H1 (cell line): ENCODE measurements around the gene SRGAP3. TPM values are rescaled to one million over a fixed set of nuclear protein-coding genes. Genes with fewer than 3 reads are reported as not detected.
A peak's percentile ranks its signal among the peaks of the same experiment; 100 is the strongest.

ENCODE experiments used
- CTCF ChIA-PET: fragments of 300-600 bp; sonication (Branson Sonifier 250); formaldehyde crosslinking; loops from one replicate; lab custom pipeline; 2021; ENCODE audit not compliant: partially characterized antibody; lab: Charles Lee
- POLR2A ChIA-PET: fragments of 300-600 bp; sonication (Branson Sonifier 250); formaldehyde crosslinking; loops from one replicate; lab custom pipeline; 2021; ENCODE audit warnings: inconsistent platforms; ENCODE audit not compliant: partially characterized antibody; lab: Charles Lee
- DNase-seq, 2 experiments: peaks; one replicate each; pipeline versions ENCODE4 v3.0.0 to v3.0.0-alpha.2; 2010 to 2022; ENCODE audit warnings: low spot score in 2 of 2, low read depth in 1 of 2, mixed read lengths in 1 of 2
- FAIRE-seq: peaks from 2 replicates; lab custom pipeline; 2011; peaks lifted over from hg19 to GRCh38; lab: Jason Lieb, UNC
- H2AFZ ChIP-seq: 2 replicates; pipeline ENCODE4 v1.8.1; 2012; ENCODE audit warnings: low read length, inconsistent platforms
- H2AK5ac ChIP-seq: 2 replicates; pipeline ENCODE4 v1.6.1; 2013; ENCODE audit warnings: low read depth, low read length
- H2BK120ac ChIP-seq: replicated peaks from 2 replicates; pipeline ENCODE3; 2013; ENCODE audit warnings: low read depth, low read length, inconsistent platforms
- H2BK12ac ChIP-seq: 2 replicates; pipeline ENCODE4 v1.6.1; 2013; ENCODE audit warnings: low read depth, low read length
- H2BK15ac ChIP-seq: 2 replicates; pipeline ENCODE4 v1.6.1; 2013; ENCODE audit warnings: low read length
- H2BK20ac ChIP-seq: 2 replicates; pipeline ENCODE4 v1.6.1; 2013; ENCODE audit warnings: low read length
- H2BK5ac ChIP-seq: 2 replicates; pipeline ENCODE4 v1.6.1; 2013; ENCODE audit warnings: low read depth, low read length
- H3K14ac ChIP-seq: 2 replicates; pipeline ENCODE4 v1.6.1; 2013; ENCODE audit warnings: inconsistent platforms; ENCODE audit not compliant: insufficient read length
- H3K18ac ChIP-seq: 2 replicates; pipeline ENCODE4 v1.6.1; 2013; ENCODE audit warnings: low read length; ENCODE audit errors: extremely low read depth
- H3K23ac ChIP-seq: 2 replicates; pipeline ENCODE4 v1.6.1; 2013; ENCODE audit warnings: inconsistent platforms; ENCODE audit not compliant: insufficient read length
- H3K23me2 ChIP-seq: 2 replicates; pipeline ENCODE4 v1.6.1; 2013; ENCODE audit warnings: low read depth, low read length
- H3K27ac ChIP-seq: 2 replicates; pipeline ENCODE4 v1.6.1; 2011; ENCODE audit warnings: low read depth, low read length, inconsistent platforms
- H3K27me3 ChIP-seq, 4 experiments: replicated peaks in 1 of 4; 1 replicate in 1 of 4; 2 replicates in 3 of 4; pipeline versions ENCODE4 v1.6.1 to v1.8.1; 2011 to 2013; ENCODE audit warnings: low read length in 3 of 4, mild to moderate bottlenecking in 3 of 4, inconsistent platforms in 2 of 4, mixed read lengths in 2 of 4, moderate library complexity in 1 of 4; ENCODE audit not compliant: control insufficient read depth in 3 of 4, insufficient read depth in 3 of 4; ENCODE audit errors: extremely low read depth in 1 of 4
- H3K36me3 ChIP-seq, 4 experiments: 2 replicates each; pipeline versions ENCODE4 v1.6.1 to v1.8.1; 2011 to 2013; ENCODE audit warnings: mild to moderate bottlenecking in 4 of 4, low read length in 3 of 4, moderate library complexity in 2 of 4, control low read depth in 1 of 4, inconsistent platforms in 1 of 4; ENCODE audit not compliant: insufficient read depth in 4 of 4, control insufficient read depth in 2 of 4
- H3K4ac ChIP-seq: replicated peaks from 2 replicates; pipeline ENCODE3; 2013; ENCODE audit warnings: low read length, low read depth, mixed read lengths, inconsistent platforms; ENCODE audit not compliant: insufficient read length
- H3K4me1 ChIP-seq, 4 experiments: replicated peaks in 1 of 4; 1 replicate in 1 of 4; 2 replicates in 3 of 4; pipeline versions ENCODE4 v1.6.1 to v1.8.1; 2011 to 2013; ENCODE audit warnings: low read length in 3 of 4, inconsistent platforms in 2 of 4, mixed read lengths in 1 of 4; ENCODE audit not compliant: insufficient read depth in 4 of 4, control insufficient read depth in 3 of 4
- H3K4me2 ChIP-seq, 2 experiments: 2 replicates each; pipeline versions ENCODE4 v1.6.1 to v1.8.1; 2011 to 2013; ENCODE audit warnings: low read depth in 2 of 2, low read length in 2 of 2, control low read depth in 1 of 2, inconsistent platforms in 1 of 2, mild to moderate bottlenecking in 1 of 2; ENCODE audit not compliant: insufficient read depth in 1 of 2
- H3K4me3 ChIP-seq, 4 experiments: fragments of 200-600, 300-600 bp in 1 of 4; sonication (generic), shearing (Covaris generic), sonication (Bioruptor Twin) in 1 of 4; 2 replicates each; pipeline versions ENCODE4 v1.5.1 to v1.8.1; 2011 to 2016; ENCODE audit warnings: low read length in 4 of 4, low read depth in 3 of 4, control low read depth in 2 of 4, inconsistent platforms in 2 of 4, mild to moderate bottlenecking in 2 of 4, mixed read lengths in 1 of 4, moderate library complexity in 1 of 4; ENCODE audit not compliant: insufficient read depth in 2 of 4; ENCODE audit errors: extremely low read depth in 1 of 4
- H3K56ac ChIP-seq: replicated peaks from 2 replicates; pipeline ENCODE3; 2013; ENCODE audit warnings: low read depth, mild to moderate bottlenecking, mixed read lengths, low read length, inconsistent platforms; ENCODE audit not compliant: insufficient read length
- H3K79me1 ChIP-seq: 2 replicates; pipeline ENCODE4 v1.6.1; 2013; ENCODE audit warnings: low read depth, low read length, control low read depth
- H3K79me2 ChIP-seq, 2 experiments: 2 replicates each; pipeline versions ENCODE4 v1.6.1 to v1.8.1; 2012 to 2013; ENCODE audit warnings: low read length in 2 of 2, mild to moderate bottlenecking in 2 of 2, inconsistent platforms in 1 of 2; ENCODE audit not compliant: insufficient read depth in 2 of 2, control insufficient read depth in 1 of 2
- H3K9ac ChIP-seq, 4 experiments: replicated peaks in 1 of 4; 1 replicate in 1 of 4; 2 replicates in 3 of 4; pipeline versions ENCODE4 v1.6.1 to v1.8.1; 2011 to 2013; ENCODE audit warnings: low read depth in 3 of 4, low read length in 3 of 4, control low read depth in 2 of 4, mild to moderate bottlenecking in 2 of 4, moderate library complexity in 2 of 4, inconsistent platforms in 1 of 4; ENCODE audit errors: extremely low read depth in 1 of 4
- H3K9me3 ChIP-seq, 2 experiments: 2 replicates each; pipeline versions ENCODE4 v1.6.1 to v1.8.1; 2012 to 2013; ENCODE audit warnings: mild to moderate bottlenecking in 2 of 2, moderate library complexity in 2 of 2, control low read depth in 1 of 2, inconsistent platforms in 1 of 2, low read depth in 1 of 2, low read length in 1 of 2, mixed read lengths in 1 of 2; ENCODE audit not compliant: insufficient read depth in 2 of 2
- H4K20me1 ChIP-seq, 2 experiments: replicated peaks in 1 of 2; 2 replicates each; pipeline versions ENCODE3 to v1.8.1; 2011 to 2013; ENCODE audit warnings: inconsistent platforms in 2 of 2, low read length in 2 of 2, mild to moderate bottlenecking in 1 of 2; ENCODE audit not compliant: insufficient read depth in 2 of 2, control insufficient read depth in 1 of 2
- H4K5ac ChIP-seq: 2 replicates; pipeline ENCODE4 v1.6.1; 2013; ENCODE audit warnings: low read length, low read depth, mixed read lengths, inconsistent platforms; ENCODE audit not compliant: insufficient read length
- H4K8ac ChIP-seq: 2 replicates; pipeline ENCODE4 v1.8.0; 2013; ENCODE audit warnings: mild to moderate bottlenecking, moderate library complexity, low read length, inconsistent platforms; ENCODE audit not compliant: insufficient read depth; ENCODE audit errors: extremely low read depth
- H4K91ac ChIP-seq: replicated peaks from 2 replicates; pipeline ENCODE3; 2013; ENCODE audit warnings: low read length, mixed read lengths, inconsistent platforms; ENCODE audit not compliant: insufficient read length
- CBX5 ChIP-seq: fragments of 300-800, 300-1000 bp; sonication (generic); IDR thresholded peaks from 2 replicates; pipeline ENCODE4 v1.7.1; 2016; ENCODE audit warnings: antibody characterized with exemption, low read length, low read depth
- CBX8 ChIP-seq: fragments of 300-800, 300-1000 bp; sonication (generic); IDR thresholded peaks from 2 replicates; pipeline ENCODE4 v1.7.1; 2016; ENCODE audit warnings: low read depth, low read length, borderline replicate concordance
- CHD2 ChIP-seq: IDR thresholded peaks from 2 replicates; pipeline ENCODE4 v1.6.1; 2012; ENCODE audit warnings: low read length, improper control_type of control experiment
- GABPA ChIP-seq: IDR thresholded peaks from 2 replicates; pipeline ENCODE4 v1.6.1; 2011; ENCODE audit warnings: mild to moderate bottlenecking, low read length, moderate library complexity, borderline replicate concordance; ENCODE audit not compliant: insufficient read depth
- HDAC2 ChIP-seq, 2 experiments: fragments of 300-600 bp in 1 of 2; sonication (generic) in 1 of 2; IDR thresholded peaks; 2 replicates each; pipeline ENCODE4 v1.6.1; 2011 to 2012; ENCODE audit warnings: low read depth in 2 of 2, low read length in 2 of 2, mild to moderate bottlenecking in 2 of 2, moderate library complexity in 2 of 2, borderline replicate concordance in 1 of 2, inconsistent platforms in 1 of 2
- HDAC6 ChIP-seq: IDR thresholded peaks from one replicate; pipeline ENCODE4 v1.7.1; 2012; ENCODE audit warnings: low read depth, mild to moderate bottlenecking, inconsistent platforms, low read length, moderate library complexity
- RAD21 ChIP-seq, 2 experiments: IDR thresholded peaks in 1 of 2; conservative IDR thresholded peaks in 1 of 2; 2 replicates each; pipeline ENCODE4 v1.6.1; 2011; ENCODE audit warnings: low read depth in 2 of 2, low read length in 2 of 2, improper control_type of control experiment in 1 of 2, inconsistent platforms in 1 of 2, mild to moderate bottlenecking in 1 of 2, moderate library complexity in 1 of 2
- SIX5 ChIP-seq: IDR thresholded peaks from 2 replicates; pipeline ENCODE4 v1.6.1; 2011; ENCODE audit warnings: mild to moderate bottlenecking, low read depth, low read length
- SP2 ChIP-seq: IDR thresholded peaks from 2 replicates; pipeline ENCODE4 v1.6.1; 2012; ENCODE audit warnings: mild to moderate bottlenecking, low read length, inconsistent platforms
- TAF1 ChIP-seq: IDR thresholded peaks from 2 replicates; pipeline ENCODE4 v1.6.1; 2011; ENCODE audit warnings: mild to moderate bottlenecking, low read depth, low read length
- TBP ChIP-seq: IDR thresholded peaks from 2 replicates; pipeline ENCODE4 v1.6.1; 2011; ENCODE audit warnings: low read depth, low read length, improper control_type of control experiment
- WGBS, 2 experiments: shearing (Covaris generic) in 1 of 2; methylation state at CpG; one replicate each; pipeline versions ENCODE4 v1.1.6 to v1.1.7; 2013 to 2015; ENCODE audit warnings: low lambda C conversion rate in 2 of 2, mixed read lengths in 2 of 2, inconsistent platforms in 1 of 2, low coverage in 1 of 2, missing lambda C conversion rate in 1 of 2; ENCODE audit not compliant: insufficient replicate concordance in 2 of 2, insufficient coverage in 1 of 2, insufficient read length in 1 of 2; ENCODE audit errors: extremely low coverage in 1 of 2, missing lambda C conversion rate in 1 of 2; 5-methylcytosine and 5-hydroxymethylcytosine counted together
- polyA plus RNA-seq, 7 experiments: library from polyadenylated mRNA; depleted of rRNA in 3 of 7; stranded (reverse) in 5 of 7; unstranded in 2 of 7; fragments of >200 nt in 5 of 7; fragments of 200-250 nt in 2 of 7; gene quantifications; 1 replicate in 5 of 7; 2 replicates in 1 of 7; 4 replicates in 1 of 7; pipeline versions ENCODE4 v1.2.1 to v1.2.3, GENCODE V29; 2011 to 2013; ENCODE audit warnings: missing spikeins in 2 of 7, mixed read lengths in 2 of 7
- total RNA-seq: library from RNA; stranded (reverse); fragmentation: NEBNext Ultra II Directional; extraction: Animal tissue kit (Norgen Biotek cat#: 25700); gene quantifications from 2 replicates; pipeline ENCODE4 v1.2.1, GENCODE V29; 2021

The SRGAP3 gene
- total and polyA plus RNA-seq, 2 of the 8 experiments (the other 6 are each of a cell fraction or from before 2014, with no cell fraction given) = 5.8 to 11.4 TPM

DNA sequence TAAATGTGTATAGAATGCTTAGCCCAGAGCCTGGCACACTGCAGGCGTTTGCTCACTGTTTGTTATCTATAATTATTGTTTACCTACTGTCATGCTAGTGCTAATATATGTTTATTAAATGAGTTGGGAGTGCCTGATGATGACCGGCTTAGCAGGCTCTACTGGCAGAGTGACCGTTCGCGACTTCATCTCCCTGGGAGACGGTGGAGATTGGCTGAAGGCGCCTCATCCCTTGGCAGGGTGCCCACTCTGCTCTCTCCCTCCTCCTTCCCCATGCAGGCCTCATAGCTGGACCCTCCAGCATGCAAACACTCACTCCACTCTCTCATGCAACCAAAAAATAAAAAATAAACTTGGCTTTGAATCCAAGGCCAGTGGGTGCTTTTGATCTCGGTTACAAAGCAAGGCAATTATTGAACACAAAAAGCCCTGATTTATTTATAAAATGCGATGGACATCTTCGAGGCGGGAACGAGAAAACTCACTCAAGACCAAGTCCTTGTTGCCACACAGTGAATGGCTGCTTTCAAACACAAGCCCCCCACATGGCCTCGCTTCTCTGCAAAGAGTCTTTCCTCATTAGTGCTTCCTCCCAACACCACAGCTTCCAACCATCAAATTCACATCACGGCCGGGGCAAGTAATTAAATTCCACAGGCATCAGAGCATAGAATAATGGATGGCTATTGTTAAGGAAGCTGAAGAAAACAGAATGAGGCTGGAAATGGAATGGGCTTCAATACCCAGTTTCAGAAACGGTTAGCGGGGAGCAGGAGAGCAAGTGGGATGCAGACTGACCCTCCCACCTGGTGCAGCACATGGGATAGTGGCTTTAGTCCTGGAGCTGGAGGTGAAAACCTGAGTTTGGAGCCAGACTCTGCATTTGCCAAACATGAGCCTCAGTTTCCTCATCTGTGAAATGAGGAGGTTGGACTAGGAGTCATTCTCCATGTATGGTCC, 150.4 kb downstream of the SRGAP3 start:
- no peak overlapping the region for H3K23ac ChIP-seq

More for the DNA sequence above, 150.4 kb downstream of the SRGAP3 start:
- H3K56ac ChIP-seq = no peak overlapping the region
- H2AK5ac ChIP-seq = no peak overlapping the region
- H4K91ac ChIP-seq = no peak overlapping the region
- no peak overlapping the region for H3K18ac ChIP-seq
- H3K4me2 ChIP-seq = no peak overlapping the region
- no peak overlapping the region for H4K8ac ChIP-seq
- DNase-seq (no peak), FAIRE-seq (no peak)
- no peak overlapping the region for H3K4ac ChIP-seq
- no peak overlapping the region for H3K27ac ChIP-seq
- no peak overlapping the region for H2AFZ ChIP-seq
- WGBS, 2 experiments = 88% methylated on average over 17 of the region's 17 CpGs; no CpG with 5 or more reads in 1 of the 2 experiments
- no peak overlapping the region for H2BK20ac ChIP-seq
- no peaks in the 10 kb centered on the region for H4K20me1 ChIP-seq
- no peaks in the 10 kb centered on the region for H3K27me3 ChIP-seq
- no peaks in the 10 kb centered on the region for H3K79me1 ChIP-seq
- no peak overlapping the region for H3K14ac ChIP-seq
- H3K23me2 ChIP-seq = no peaks in the 10 kb centered on the region
- H2BK12ac ChIP-seq = peak overlapping the region; percentile 21; the same call in 1 of the 2 replicates
- no peaks in the 10 kb centered on the region for H3K36me3 ChIP-seq
- TF ChIP-seq TAF1 (no peak), HDAC6 (no peak), CBX5 (no peak), HDAC2 (IDR thresholded peaks at IDR 0.05; ENCODE audit: borderline replicate concordance in 1 of 2, low read depth in 2 of 2, low read length in 2 of 2) (no peak), SIX5 (no peak), RAD21 (IDR thresholded peaks at IDR 0.05 in 1 of 2, conservative IDR thresholded peaks at IDR 0.05 in 1 of 2; ENCODE audit: low read depth in 2 of 2, low read length in 2 of 2) (no peak), SP2 (no peak), GABPA (no peak), TBP (no peak), CBX8 (no peak), CHD2 (no peak)
- H3K4me3 ChIP-seq = no peak overlapping the region
- ChIA-PET CTCF (interaction anchor here (0.8 to 7.3 kb wide), 8 partner anchors 9 to 181 kb away, joined by 3 to 39 read pairs (median 4); no protein-coding TSS in a partner anchor), POLR2A (interaction anchor here (1.8 to 2.7 kb wide), 2 partner anchors 10 to 14 kb away, joined by 4 to 11 read pairs; no protein-coding TSS in a partner anchor)
- H2BK5ac ChIP-seq = no peak overlapping the region
- H2BK120ac ChIP-seq = no peak overlapping the region
- H3K9me3 ChIP-seq = no peaks in the 10 kb centered on the region
- no peak overlapping the region for H2BK15ac ChIP-seq
- no peak overlapping the region for H4K5ac ChIP-seq
- H3K4me1 ChIP-seq = peaks cover 4 to 22% (median 18%) of the 10 kb centered on the region in 4 experiments; a peak in 5 of 7 replicates
- H3K79me2 ChIP-seq = no peaks in the 10 kb centered on the region
- no peak overlapping the region for H3K9ac ChIP-seq
